Left renal pelvis (tissue), 4 donors: ENCODE data around the gene FKBP5. TPM values are rescaled to one million over a fixed set of nuclear protein-coding genes. Genes with fewer than 3 reads are reported as not detected.

ENCODE experiments used
- DNase-seq, 4 donors: peaks; one replicate each; pipeline ENCODE4 v3.0.0-alpha.2; 2013; ENCODE audit warnings: low read depth in 4 of 4, low spot score in 3 of 4
- polyA plus RNA-seq, 4 donors: library from polyadenylated mRNA; unstranded; fragments of 120-200 nt; gene quantifications; one replicate each; pipeline ENCODE4 v1.2.1, GENCODE V29; 2013; ENCODE audit not compliant: insufficient read length in 4 of 4

Gene FKBP5
- polyA plus RNA-seq, 4 donors = 18.0 to 32.7 (median 26.0) TPM

DNA sequence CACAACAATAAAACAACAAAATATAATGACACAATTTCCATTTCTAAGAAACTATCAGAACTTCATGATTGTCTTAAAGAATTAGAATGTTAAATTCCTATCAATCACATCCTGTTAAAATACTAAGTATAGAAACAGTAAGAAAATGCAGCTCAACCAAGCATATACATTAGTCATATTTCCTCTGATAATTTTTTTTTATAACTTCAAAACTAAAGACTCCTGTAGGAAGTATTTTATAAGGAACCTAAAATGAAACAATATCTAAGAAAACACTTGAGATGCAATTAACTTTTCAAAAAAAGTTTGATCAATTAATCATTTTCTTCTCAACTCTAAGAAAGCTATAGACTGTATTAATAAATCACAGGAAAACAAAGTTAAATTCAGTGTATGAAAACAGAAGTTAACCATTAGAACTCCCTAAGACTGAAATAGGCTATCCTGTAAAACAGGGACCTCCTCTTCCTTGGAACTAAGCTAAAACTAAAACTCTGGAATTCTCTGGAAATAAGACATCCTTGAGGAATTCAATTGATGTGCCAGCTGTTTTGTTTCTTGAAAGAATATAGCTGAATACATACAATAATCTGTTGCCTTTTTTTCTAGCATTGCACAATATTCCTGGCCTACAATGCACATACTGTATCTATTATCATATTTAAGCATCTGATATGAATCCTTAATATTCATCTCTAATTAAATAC lies 19.8 kb downstream of the FKBP5 start:
- DNase-seq = no peak

DNA sequence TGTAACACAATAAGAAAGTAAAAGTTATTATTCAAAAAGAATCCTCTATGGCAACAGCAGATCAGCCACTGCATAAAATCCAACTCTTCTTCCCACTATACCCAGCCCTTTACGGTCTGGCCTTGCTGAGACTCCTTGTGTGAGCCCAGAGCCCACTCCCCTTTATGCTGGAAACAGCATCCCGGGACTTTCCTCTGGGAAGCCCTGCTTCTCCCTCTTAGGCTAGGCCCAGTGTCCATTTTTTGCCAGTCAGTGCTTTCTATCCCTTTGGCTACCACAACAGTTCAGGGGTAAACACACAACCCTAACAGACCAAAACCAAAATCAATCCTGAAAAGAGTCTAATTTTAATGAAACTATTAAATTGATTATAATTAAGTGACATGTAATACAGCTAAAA lies 20.6 kb downstream of the FKBP5 start:
- DNase-seq = no peak

GRCh38 chr6:35665573-35665972 lies 23.1 kb downstream of the FKBP5 start:
- DNase-seq = no peak

DNA sequence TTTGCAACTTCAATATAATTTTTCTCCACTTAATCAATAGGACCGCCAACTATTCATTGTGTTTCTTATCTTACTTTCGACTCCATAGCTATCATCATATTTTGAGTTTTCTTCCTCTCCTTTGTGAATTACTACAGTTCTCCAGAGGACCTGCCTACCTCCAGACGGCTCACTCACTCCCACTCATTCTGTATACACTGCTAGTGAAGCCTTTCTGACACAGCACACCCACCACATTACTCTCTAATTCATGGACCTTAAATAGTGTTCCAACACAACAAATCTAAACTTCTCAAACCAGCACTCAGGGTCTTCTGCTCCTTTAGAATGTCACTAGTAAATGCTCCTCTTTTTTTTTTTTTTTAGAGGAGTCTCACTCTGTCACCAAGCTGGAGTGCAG lies 23.8 kb downstream of the FKBP5 start:
- DNase-seq = no peak

GRCh38 chr6:35663447-35664235 lies 25.1 kb downstream of the FKBP5 start:
- no peak for DNase-seq

DNA sequence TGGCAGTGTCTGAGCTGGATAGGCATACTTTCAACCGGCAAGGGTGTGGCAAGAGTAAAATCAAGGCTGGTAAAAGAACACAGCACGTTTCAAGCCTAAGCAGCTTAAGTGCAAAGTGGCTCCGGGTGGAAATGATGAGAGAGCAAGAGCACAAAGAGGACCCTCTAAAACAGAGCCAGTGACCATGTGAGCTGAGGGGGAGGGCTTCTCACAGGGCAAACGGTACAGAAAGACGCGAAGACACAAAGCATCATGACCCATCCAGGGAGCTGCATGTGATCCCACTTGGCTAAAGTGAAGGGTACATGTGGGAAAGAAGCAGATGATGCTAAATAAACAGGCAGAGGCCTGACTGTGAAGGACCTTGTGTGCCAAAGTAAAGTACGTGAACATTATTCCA lies 25.7 kb downstream of the FKBP5 start:
- DNase-seq = no peak

- DNase-seq = no peak
Observed at GRCh38 chr6:35654883-35655282, 33.8 kb downstream of the FKBP5 start.

GRCh38 chr6:35651244-35651643 lies 37.5 kb downstream of the FKBP5 start:
- no peak for DNase-seq

GRCh38 chr6:35650015-35650414 lies 38.7 kb downstream of the FKBP5 start:
- DNase-seq = no peak

- DNase-seq = no peak
Observed at GRCh38 chr6:35648203-35648602, 40.5 kb downstream of the FKBP5 start.

GRCh38 chr6:35647400-35647799 lies 41.3 kb downstream of the FKBP5 start:
- DNase-seq = no peak

DNA sequence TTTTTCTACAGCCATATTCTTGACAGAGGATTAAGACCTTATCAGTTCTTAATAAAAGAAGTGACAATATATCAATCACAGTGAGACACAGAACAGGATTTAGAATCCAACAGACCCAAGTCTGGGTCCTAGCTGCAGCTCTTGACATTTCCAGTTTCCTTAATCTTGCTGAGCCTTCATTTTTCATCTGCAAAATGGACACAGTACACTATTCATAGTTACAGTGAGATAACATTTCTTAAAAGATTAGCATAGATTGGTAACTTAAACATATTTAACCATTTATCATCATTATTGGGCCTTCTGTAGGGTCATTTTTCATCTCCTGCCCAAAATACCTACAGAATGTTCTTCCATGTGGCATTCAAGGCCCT lies 45.6 kb downstream of the FKBP5 start:
- DNase-seq = no peak

DNA sequence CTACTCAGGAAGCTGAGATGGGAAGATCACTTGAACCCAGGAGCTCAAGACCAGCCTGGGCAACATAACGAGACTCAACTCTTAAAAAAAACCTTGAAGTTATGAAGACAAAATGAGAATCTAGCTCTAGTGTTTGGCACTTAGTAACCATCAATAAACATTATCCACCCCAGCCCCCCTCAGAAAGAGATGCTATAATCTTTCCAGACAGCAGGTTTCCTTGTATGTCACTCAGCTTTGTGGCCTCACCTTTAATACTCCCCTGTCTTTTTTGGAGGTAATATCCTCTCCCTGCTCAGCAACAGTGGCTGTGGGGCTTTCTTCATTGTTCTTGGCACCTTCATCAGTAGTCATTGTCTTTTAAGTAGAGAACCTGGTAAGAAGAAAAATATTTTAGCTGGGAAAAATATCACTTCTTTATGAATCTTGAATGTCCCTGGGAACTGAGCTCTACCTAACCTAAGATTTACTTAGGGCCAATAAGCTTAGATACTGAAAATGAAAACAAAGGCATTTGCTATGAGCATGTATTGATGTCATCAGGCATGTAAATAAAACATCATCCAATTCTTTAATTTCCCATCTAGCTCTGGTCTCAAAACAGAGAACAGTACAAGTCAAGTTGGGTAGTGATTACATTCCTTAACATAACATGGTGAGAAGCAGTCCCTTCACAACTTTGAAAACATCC lies 46.1 kb downstream of the FKBP5 start:
- no peak for DNase-seq

GRCh38 chr6:35640017-35640664 lies 48.6 kb downstream of the FKBP5 start:
- DNase-seq = no peak

DNA sequence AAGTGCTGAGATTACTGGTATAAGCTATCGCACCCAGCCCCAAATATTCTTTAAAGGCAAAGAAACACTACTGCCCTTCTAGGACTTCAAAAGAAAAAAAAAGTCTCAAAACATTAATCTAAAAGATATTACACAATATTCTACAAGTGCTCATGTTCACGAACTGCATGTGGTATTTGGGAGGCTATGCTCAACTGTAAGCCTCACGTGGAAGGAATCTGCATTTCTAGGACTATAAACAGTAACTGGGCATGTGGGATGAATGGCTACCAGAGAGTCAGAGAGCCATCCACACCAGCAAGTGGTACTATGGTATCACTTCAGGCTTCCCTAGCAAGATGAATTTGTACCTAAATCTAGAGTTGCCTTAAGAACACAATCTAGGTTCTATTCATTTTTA lies 50.0 kb downstream of the FKBP5 start:
- no peak for DNase-seq

GRCh38 chr6:35637911-35638310 lies 50.8 kb downstream of the FKBP5 start:
- DNase-seq = no peak

GRCh38 chr6:35635601-35636597 lies 52.8 kb downstream of the FKBP5 start:
- DNase-seq = no peak

GRCh38 chr6:35634316-35634715 lies 54.4 kb downstream of the FKBP5 start:
- DNase-seq = no peak

DNA sequence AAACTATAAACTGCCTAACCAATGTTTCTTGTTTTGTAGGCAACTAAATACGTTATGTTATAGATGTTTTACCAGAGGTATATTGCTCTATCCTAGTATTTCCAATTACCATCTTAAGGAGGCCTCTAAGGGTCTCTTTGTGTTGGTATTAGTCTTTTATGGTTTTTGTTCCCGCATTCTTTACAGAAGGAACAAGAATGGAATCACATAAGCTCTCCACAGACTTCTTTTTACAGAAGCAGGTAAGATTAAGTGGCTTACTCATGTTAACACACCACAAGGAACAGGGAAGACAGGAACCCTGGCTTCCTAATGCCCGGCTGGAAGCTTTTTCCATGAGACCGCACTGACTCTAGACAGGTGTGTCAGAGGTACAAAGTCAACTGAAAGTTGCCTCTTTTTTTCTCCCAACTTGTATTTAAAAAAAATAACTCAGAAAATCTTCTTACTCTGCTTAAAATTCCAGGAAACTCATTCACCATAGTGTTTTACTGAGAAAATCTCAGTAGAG lies 55.1 kb downstream of the FKBP5 start:
- DNase-seq = no peak

DNA sequence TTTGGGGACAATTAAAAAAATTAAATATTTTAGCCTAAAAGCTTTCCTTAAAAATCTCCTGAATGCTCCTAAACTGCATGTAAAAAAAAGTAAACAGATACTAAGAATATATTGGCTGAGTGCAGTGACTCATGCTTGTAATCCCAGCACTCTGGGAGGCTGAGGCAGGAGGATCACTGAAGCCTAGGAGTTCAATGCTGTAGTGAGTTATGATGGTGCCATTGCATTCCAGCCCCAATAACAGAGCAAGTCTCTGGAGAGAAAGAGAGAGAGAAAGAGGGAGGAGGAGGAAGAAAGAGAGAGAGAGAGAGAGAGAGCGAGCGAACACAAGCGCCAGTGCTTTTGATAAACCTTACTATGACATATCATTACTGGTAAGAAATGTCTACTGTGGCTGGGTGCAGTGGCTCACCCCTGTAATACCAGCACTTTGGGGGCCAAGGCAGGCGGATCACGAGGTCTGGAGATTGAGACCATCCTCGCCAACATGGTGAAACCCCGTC lies 58.8 kb downstream of the FKBP5 start:
- DNase-seq = no peak
